DND-41 (cell line): Measurements from ENCODE around the gene TAS2R42.

ENCODE experiments used
- EZH2 ChIP-seq: IDR thresholded peaks from 3 replicates; pipeline ENCODE4 v1.6.1; 2012; ENCODE audit warnings: borderline replicate concordance, low read depth, mild to moderate bottlenecking, moderate library complexity, low read length, inconsistent platforms; ENCODE audit not compliant: severe bottlenecking
- TF ChIP-seq, protein P1 (sequence below): IDR thresholded peaks from 2 replicates; pipeline ENCODE4 v1.5.1; 2012; ENCODE audit warnings: borderline replicate concordance, low read length, moderate library complexity, mild to moderate bottlenecking; ENCODE audit not compliant: poor library complexity, severe bottlenecking; ENCODE audit errors: extremely low read depth

DNA sequence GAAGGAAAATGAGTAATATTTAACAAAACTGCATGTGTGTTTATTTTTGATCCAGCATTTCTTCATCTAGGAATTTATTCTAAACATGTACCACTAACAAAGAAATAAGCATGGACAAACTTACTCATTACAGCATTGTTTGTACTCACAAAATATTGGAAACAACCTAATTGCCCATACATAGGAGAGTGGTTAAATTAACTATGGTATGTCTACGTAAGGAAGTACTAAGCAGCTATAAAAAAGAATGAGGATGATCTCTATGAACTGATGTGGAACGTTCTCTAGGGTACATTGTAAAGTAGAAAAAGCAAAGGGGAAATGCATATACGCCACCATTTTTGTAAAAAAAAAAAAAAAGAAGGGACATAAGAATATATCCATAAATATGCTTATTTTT is 17.4 kb upstream of the TAS2R42 start:
- TF ChIP-seq, protein P1, sequence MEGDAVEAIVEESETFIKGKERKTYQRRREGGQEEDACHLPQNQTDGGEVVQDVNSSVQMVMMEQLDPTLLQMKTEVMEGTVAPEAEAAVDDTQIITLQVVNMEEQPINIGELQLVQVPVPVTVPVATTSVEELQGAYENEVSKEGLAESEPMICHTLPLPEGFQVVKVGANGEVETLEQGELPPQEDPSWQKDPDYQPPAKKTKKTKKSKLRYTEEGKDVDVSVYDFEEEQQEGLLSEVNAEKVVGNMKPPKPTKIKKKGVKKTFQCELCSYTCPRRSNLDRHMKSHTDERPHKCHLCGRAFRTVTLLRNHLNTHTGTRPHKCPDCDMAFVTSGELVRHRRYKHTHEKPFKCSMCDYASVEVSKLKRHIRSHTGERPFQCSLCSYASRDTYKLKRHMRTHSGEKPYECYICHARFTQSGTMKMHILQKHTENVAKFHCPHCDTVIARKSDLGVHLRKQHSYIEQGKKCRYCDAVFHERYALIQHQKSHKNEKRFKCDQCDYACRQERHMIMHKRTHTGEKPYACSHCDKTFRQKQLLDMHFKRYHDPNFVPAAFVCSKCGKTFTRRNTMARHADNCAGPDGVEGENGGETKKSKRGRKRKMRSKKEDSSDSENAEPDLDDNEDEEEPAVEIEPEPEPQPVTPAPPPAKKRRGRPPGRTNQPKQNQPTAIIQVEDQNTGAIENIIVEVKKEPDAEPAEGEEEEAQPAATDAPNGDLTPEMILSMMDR = no peak
- no peak for TF ChIP-seq EZH2
